IPS-18a (cell line): ENCODE data around the gene NT5C1A.

ENCODE experiments used
- H3K27ac ChIP-seq: one replicate; pipeline ENCODE4 v1.5.1; 2013; ENCODE audit warnings: low read length
- H3K27me3 ChIP-seq: one replicate; pipeline ENCODE4 v1.6.1; 2013; ENCODE audit warnings: mild to moderate bottlenecking, low read length; ENCODE audit not compliant: control insufficient read depth, insufficient read depth
- H3K36me3 ChIP-seq: one replicate; pipeline ENCODE4 v1.6.1; 2013; ENCODE audit warnings: low read depth, low read length; ENCODE audit not compliant: control insufficient read depth
- H3K4me1 ChIP-seq: one replicate; pipeline ENCODE4 v1.6.1; 2013; ENCODE audit warnings: low read depth, low read length; ENCODE audit not compliant: control insufficient read depth
- H3K4me3 ChIP-seq: one replicate; pipeline ENCODE4 v1.5.1; 2013; ENCODE audit warnings: low read length
- H3K9ac ChIP-seq: one replicate; pipeline ENCODE4 v1.6.1; 2013; ENCODE audit warnings: mild to moderate bottlenecking, low read length, moderate library complexity
- H3K9me3 ChIP-seq: one replicate; pipeline ENCODE4 v1.6.1; 2013; ENCODE audit warnings: low read depth, low read length; ENCODE audit not compliant: control insufficient read depth

Gene NT5C1A

DNA sequence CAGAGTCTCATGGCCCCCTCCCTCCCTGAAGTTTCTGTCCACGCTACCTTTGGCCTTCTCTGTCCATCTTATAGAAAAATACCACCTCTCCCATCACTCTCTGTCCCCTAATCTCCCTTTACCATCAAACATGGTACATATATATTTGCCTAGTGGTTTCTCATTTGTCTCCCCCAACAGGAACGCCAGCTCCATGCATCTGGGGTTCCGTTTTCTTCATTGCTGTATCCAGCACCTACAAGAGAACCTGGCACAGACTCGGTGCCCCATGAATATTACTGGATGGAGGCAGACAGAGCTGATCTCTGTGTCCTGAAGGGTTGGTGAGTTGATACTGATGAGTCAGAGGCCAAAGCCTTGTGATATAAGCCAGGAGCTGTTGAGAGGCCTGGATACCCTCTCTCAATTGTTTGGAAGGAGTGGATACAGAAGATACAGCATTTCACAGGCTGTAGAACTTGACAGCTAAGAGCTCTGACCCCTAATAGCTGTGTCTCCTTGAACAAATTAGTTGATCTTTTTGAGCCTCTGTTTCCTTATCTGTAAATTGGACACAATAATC, 54.3 kb downstream of the NT5C1A start:
- peaks cover 4% of the 10 kb centered on the region for H3K27me3 ChIP-seq
- H3K27ac ChIP-seq = no peak overlapping the region
- no peak overlapping the region for H3K9ac ChIP-seq
- H3K4me1 ChIP-seq = no peaks in the 10 kb centered on the region
- H3K36me3 ChIP-seq = no peaks in the 10 kb centered on the region
- no peaks in the 10 kb centered on the region for H3K9me3 ChIP-seq
- no peak overlapping the region for H3K4me3 ChIP-seq

DNA sequence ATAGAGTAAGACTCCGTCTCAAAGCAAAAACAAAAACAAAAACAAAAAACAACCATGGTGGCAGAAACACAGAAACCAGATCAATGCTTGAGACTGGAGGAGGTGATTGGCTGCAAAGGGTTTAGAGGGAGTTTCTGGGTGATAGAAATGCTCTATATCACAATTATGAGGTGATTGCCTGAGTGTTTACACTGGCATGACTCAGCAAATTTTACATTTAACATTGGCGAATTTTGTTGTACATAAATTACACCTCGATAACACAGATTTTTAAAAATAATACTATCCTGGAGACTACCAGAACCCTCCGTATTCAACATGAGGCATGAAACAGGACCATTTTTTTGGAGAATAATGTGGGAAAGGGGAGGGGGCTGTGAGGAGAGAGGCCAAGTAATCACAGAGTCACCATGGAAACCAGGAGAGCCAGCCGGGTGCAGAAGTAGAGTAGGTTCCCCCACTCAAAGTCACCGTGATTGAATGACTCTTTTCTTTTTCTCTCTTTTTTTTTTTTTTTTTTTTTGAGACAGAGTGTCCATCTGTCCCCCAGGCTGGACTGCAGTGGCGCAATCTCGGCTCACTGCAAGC, 56.7 kb downstream of the NT5C1A start:
- Histone ChIP-seq H3K27ac (no peak overlapping the region), H3K27me3 (peaks cover 13% of the 10 kb centered on the region), H3K9ac (no peak overlapping the region), H3K4me3 (no peak overlapping the region), H3K36me3 (no peaks in the 10 kb centered on the region), H3K4me1 (no peaks in the 10 kb centered on the region), H3K9me3 (no peaks in the 10 kb centered on the region)

DNA sequence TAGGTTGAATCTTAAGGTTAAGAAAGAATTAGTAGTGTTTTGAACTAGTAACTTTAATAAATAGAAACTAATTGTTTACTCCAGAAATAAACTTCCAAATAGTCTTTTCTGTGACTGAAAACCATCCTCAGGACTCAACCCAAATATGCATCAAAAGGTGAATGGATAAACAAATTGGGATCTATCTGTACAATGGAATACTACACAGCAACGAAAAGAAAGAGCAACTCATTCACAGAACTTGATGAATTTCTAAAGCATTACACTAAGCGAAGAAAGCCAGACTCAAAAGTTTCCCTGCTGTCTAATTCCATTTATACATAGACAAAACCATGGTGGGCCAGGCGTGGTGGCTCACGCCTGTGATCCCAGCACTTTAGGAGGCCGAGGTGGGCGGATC, 57.4 kb downstream of the NT5C1A start:
- Histone ChIP-seq H3K27me3 (peaks cover 17% of the 10 kb centered on the region), H3K36me3 (no peaks in the 10 kb centered on the region), H3K9me3 (no peaks in the 10 kb centered on the region), H3K4me1 (no peaks in the 10 kb centered on the region), H3K9ac (no peak overlapping the region), H3K27ac (no peak overlapping the region), H3K4me3 (no peak overlapping the region)

DNA sequence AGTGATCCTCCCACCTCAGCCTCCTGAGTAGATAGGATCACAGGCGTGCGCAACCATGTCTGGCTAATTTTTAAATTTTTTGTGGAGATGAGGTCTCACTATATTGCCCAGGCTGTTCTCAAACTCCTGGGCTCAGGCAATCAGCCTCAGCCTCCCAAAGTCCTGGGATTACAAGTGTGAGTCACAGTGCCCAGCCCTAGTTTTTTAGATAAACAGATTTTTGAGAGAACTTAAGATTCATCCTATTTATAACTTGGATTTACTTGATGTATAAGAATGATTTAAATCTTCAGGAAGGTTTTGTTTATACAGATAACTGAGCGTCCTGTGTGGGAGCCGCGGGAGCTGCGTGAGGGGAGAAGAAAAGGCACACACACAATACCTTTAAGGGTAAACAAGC, 58.7 kb downstream of the NT5C1A start:
- no peak overlapping the region for H3K4me3 ChIP-seq
- no peak overlapping the region for H3K9ac ChIP-seq
- H3K27ac ChIP-seq = no peak overlapping the region
- H3K4me1 ChIP-seq = no peaks in the 10 kb centered on the region
- peaks cover 27% of the 10 kb centered on the region for H3K27me3 ChIP-seq
- no peaks in the 10 kb centered on the region for H3K36me3 ChIP-seq
- no peaks in the 10 kb centered on the region for H3K9me3 ChIP-seq

DNA sequence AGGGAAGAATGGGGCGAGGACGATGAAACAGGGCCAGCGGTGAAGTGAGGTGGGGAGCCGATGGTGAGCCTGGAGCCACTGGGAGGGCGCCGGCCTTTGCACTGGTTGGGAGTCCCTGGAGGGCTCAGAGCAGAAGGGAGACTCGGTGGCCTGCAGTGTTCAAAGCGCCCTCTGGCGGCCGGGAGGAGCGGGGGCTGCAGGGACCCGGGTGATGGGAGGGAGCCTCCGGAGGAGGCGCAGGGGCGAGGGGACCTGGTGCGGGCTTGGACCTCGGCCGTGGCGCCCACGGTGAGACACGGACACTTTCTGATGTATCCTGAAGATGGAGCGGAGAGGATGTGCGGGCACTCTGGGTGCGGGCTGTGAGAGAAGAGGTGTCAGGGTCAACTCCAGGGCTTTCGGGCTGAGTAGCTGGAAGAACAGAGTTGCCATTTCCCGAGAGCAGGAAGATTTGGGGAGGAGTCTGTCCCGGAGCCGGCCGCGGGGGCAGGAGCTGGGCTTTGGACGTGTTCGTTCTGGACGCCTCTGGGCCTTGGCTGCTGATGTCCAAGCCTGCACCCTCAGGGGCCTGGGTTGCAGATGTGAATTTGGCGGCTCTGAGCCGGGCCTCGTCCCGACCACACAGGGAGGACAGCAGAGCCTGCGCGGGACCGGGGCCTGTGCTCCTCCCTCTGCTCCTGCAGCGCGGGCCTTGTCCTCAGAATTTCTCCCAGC, 62.1 kb downstream of the NT5C1A start:
- Histone ChIP-seq H3K27me3 (peaks cover 23% of the 10 kb centered on the region), H3K4me1 (no peaks in the 10 kb centered on the region), H3K36me3 (no peaks in the 10 kb centered on the region), H3K9ac (no peak overlapping the region), H3K9me3 (no peaks in the 10 kb centered on the region), H3K27ac (no peak overlapping the region), H3K4me3 (peak overlapping the region; percentile 71)
